SU-DHL-6 (cell line): ENCODE measurements around the gene MTG1.

Experiments used
- EZH2phosphoT487 ChIP-seq: fragments of 200-600 bp; sonication (generic), shearing (Covaris generic); conservative IDR thresholded peaks from 2 replicates; pipeline ENCODE4 v1.6.1; 2018; ENCODE audit warnings: mild to moderate bottlenecking, antibody characterized with exemption, low read length, moderate library complexity, mixed read lengths
- TF ChIP-seq, protein P1 (sequence below): fragments of 200-600 bp; sonication (generic); IDR thresholded peaks from one replicate; pipeline ENCODE4 v1.5.1; 2017; ENCODE audit warnings: antibody characterized with exemption, mild to moderate bottlenecking, low read length, moderate library complexity; ENCODE audit not compliant: insufficient read depth, poor library complexity, severe bottlenecking

DNA sequence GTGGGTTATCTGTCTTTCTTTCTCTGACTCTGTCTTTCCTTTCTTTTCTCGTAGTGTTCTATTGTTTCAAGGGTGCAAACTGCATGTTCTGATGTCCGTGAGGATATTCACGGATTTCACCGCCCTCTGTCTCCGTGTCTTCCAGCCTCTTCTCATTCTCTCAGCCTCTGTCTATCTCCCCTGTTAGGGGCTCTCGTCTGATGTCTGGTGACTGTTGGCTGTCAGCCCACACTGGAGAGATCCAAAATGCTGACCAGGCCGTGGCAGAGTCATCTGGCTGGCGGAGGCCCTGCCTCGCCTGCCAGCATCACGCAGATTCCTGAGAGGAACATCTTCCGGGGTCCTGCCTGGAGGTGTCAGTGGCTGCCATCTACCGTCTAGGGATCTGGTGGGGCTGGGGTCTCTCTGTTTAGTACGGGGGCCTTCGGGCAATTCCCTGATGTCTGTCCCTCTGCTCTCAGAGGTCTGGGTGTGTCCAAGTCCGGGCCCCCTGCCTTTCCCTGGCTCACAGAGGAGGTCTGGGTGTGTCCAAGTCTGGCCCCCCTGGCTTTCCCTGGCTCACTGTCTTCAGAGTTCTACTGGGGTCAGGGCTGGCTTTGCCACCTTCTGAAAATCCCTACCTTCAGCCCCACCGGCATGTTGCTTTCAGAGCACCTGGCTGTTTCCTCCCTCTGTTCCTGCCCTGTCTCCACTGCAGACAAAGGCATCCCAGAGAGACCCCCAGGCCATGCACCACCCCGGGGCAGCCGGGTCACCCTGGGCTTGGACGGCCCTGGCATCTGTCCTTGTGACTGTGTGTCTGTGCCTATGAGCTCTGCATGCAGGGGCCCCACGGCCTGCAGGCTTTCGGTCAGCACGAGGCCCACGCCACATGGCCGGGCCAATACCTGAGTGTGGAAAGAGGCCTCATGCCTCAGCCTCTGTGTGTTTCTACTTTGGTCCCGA is 45.8 kb downstream of the MTG1 start:
- TF ChIP-seq, protein P1, sequence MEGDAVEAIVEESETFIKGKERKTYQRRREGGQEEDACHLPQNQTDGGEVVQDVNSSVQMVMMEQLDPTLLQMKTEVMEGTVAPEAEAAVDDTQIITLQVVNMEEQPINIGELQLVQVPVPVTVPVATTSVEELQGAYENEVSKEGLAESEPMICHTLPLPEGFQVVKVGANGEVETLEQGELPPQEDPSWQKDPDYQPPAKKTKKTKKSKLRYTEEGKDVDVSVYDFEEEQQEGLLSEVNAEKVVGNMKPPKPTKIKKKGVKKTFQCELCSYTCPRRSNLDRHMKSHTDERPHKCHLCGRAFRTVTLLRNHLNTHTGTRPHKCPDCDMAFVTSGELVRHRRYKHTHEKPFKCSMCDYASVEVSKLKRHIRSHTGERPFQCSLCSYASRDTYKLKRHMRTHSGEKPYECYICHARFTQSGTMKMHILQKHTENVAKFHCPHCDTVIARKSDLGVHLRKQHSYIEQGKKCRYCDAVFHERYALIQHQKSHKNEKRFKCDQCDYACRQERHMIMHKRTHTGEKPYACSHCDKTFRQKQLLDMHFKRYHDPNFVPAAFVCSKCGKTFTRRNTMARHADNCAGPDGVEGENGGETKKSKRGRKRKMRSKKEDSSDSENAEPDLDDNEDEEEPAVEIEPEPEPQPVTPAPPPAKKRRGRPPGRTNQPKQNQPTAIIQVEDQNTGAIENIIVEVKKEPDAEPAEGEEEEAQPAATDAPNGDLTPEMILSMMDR = no peak
- no peak for TF ChIP-seq EZH2phosphoT487
